Measurements from ENCODE around the gene ANKRD10.

The ANKRD10 gene

DNA sequence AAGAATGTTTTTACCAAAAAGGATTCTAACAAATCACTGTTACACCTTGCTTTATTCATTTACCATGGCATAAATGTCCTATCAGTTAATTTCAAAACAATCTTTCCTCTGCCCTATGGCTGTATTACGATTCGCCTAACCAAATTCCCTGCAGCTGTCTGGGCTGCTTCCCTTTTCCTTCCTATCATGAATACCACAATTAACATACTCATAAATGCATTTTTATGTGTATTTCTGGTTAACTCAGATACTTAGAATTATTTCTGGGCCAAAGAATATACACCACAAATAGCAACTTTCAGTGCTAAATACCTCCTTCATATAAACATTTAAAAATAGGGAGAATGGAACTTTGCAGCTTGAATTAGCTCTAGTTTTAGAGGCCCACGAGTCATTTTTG, 30.4 kb downstream of the ANKRD10 start:
- TF ChIP-seq, protein P1, sequence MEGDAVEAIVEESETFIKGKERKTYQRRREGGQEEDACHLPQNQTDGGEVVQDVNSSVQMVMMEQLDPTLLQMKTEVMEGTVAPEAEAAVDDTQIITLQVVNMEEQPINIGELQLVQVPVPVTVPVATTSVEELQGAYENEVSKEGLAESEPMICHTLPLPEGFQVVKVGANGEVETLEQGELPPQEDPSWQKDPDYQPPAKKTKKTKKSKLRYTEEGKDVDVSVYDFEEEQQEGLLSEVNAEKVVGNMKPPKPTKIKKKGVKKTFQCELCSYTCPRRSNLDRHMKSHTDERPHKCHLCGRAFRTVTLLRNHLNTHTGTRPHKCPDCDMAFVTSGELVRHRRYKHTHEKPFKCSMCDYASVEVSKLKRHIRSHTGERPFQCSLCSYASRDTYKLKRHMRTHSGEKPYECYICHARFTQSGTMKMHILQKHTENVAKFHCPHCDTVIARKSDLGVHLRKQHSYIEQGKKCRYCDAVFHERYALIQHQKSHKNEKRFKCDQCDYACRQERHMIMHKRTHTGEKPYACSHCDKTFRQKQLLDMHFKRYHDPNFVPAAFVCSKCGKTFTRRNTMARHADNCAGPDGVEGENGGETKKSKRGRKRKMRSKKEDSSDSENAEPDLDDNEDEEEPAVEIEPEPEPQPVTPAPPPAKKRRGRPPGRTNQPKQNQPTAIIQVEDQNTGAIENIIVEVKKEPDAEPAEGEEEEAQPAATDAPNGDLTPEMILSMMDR (conservative IDR thresholded peaks at IDR 0.05), result no peak
- H3K27ac ChIP-seq, result no peak overlapping the region

DNA sequence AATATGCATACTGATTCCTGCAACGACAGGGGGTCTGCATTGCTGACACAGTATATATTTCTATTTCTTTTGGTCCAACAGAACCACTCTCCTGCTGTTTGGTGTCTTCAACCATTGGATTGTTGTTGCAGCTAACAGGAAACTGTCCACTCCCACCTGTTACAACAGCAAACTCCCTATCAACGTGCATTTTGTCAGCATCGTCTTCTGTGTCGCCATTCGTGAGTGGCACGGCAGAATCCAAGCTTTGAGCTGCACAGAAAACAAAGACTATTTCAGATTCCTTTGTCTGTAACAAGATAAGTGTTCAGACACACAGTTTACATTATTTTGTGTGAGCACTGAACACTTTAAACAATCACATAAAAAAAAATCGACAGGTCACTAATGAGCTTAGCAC, 31.3 kb downstream of the ANKRD10 start:
- TF ChIP-seq, protein P1 (conservative IDR thresholded peaks at IDR 0.05), result no peak
- no peak overlapping the region for H3K27ac ChIP-seq

DNA sequence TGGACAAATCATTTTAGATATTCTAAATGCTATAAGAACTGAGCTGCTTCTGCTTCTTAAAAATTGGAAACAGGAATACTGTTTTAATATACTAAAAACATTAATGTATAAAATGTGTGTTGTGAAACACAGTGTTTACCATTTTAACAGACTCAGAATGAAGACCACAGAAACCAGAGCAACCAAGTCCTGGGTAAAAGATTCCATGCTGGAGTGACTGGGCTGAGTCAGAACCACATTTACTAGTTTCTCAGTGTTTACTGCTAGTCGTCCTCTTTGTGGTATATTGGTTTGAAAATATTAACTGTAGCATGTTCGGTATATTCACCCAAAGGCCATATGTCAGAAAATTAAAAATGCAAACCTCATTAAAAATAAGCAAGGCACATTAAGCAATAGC, 31.9 kb downstream of the ANKRD10 start:
- H3K27ac ChIP-seq, result no peak overlapping the region
- TF ChIP-seq, protein P1 (conservative IDR thresholded peaks at IDR 0.05), result no peak

- no peak overlapping the region for H3K27ac ChIP-seq
- TF ChIP-seq, protein P1 (conservative IDR thresholded peaks at IDR 0.05), result no peak
Observed at GRCh38 chr13:110881839-110882627, 32.8 kb downstream of the ANKRD10 start.

DNA sequence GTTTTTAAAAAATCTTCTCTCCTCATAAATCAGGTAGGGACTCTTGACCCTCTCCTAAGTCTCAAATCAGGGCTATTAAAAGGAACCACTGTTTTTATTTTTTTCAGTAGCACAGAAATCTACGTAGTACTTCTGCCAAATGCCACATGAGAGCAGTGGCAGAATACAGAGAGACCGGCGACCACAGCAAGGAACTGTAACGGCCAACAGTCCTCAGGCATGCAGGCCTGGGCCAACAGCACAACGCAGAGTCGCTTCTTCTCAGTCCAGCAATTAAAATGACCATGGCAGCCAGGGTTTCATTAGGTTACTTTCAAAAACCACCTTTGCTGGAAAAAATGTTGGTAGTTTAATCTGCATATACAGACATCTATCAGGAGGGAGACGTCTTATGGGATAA, 34.2 kb downstream of the ANKRD10 start:
- no peak overlapping the region for H3K27ac ChIP-seq
- TF ChIP-seq, protein P1 (conservative IDR thresholded peaks at IDR 0.05), result no peak

DNA sequence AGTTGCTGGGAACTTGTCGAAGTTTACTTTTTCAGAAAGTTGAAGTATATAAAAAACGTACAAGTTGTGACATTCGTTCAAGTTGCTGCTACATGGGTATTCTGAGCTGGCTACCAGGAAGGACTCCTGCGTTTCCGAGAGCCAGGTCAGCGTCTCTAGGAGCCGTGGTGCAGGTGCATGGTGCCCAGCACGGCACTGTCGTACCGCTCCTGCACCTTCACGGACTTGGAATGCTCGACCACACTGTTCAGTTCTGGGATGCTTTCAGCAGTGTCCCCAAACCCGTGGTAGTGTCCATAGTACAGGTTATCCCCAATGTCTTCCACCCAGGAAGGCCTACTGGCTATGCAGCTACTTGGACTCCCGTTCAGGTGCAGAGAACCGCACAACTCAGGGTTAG, 35.4 kb downstream of the ANKRD10 start:
- no peak overlapping the region for H3K27ac ChIP-seq
- TF ChIP-seq, protein P1 (conservative IDR thresholded peaks at IDR 0.05), result no peak

GRCh38 chr13:110877737-110878258, 37.1 kb downstream of the ANKRD10 start:
- TF ChIP-seq, protein P1 (conservative IDR thresholded peaks at IDR 0.05), result no peak

More at GRCh38 chr13:110877737-110878258, 37.1 kb downstream of the ANKRD10 start:
- H3K27ac ChIP-seq, result no peak overlapping the region
